NCI-H1417 (cell line): Measurements from ENCODE around the gene TEAD1.
A peak's percentile ranks its signal among the peaks of the same experiment; 100 is the strongest.

Experiments
- DNase-seq, 3 experiments: peaks; one replicate each; lab custom pipeline; 2025; lab: John Stamatoyannopoulos, UW

Gene TEAD1

GRCh38 chr11:12707500-12707880 lies 33.3 kb downstream of the TEAD1 start:
- peak in 1 of 3 experiments; percentile 88 for DNase-seq

GRCh38 chr11:12711496-12711895 lies 37.3 kb downstream of the TEAD1 start:
- no peak for DNase-seq

- no peak for DNase-seq
These were observed 37.9 kb downstream of the TEAD1 start for GRCh38 chr11:12712132-12712531.

GRCh38 chr11:12715131-12715530 lies 40.9 kb downstream of the TEAD1 start:
- no peak for DNase-seq

GRCh38 chr11:12715941-12716340 lies 41.7 kb downstream of the TEAD1 start:
- no peak for DNase-seq

- DNase-seq, result no peak
These were observed 42.6 kb downstream of the TEAD1 start for GRCh38 chr11:12716816-12717215.

GRCh38 chr11:12717851-12718291 lies 43.6 kb downstream of the TEAD1 start:
- DNase-seq, result no peak

- no peak for DNase-seq
These were observed 45.0 kb downstream of the TEAD1 start for GRCh38 chr11:12719221-12719620.

GRCh38 chr11:12721816-12722604 lies 47.8 kb downstream of the TEAD1 start:
- DNase-seq, result peak in 2 of 3 experiments; percentile 13 to 44

GRCh38 chr11:12723421-12724300 lies 49.4 kb downstream of the TEAD1 start:
- DNase-seq, result peak; percentile 53 to 69 (median 61)

GRCh38 chr11:12724301-12725054 lies 50.3 kb downstream of the TEAD1 start:
- peak; percentile 90 to 99 (median 97) for DNase-seq

GRCh38 chr11:12725055-12725862 lies 51.0 kb downstream of the TEAD1 start:
- no peak for DNase-seq

GRCh38 chr11:12725863-12726682 lies 51.9 kb downstream of the TEAD1 start:
- DNase-seq, result peak in 1 of 3 experiments; percentile 8

GRCh38 chr11:12727563-12728211 lies 53.5 kb downstream of the TEAD1 start:
- no peak for DNase-seq

- no peak for DNase-seq
These were observed 54.2 kb downstream of the TEAD1 start for GRCh38 chr11:12728417-12728816.

- no peak for DNase-seq
These were observed 55.7 kb downstream of the TEAD1 start for GRCh38 chr11:12729941-12730340.

GRCh38 chr11:12731841-12732336 lies 57.7 kb downstream of the TEAD1 start:
- no peak for DNase-seq

- DNase-seq, result no peak
These were observed 58.9 kb downstream of the TEAD1 start for GRCh38 chr11:12733091-12733490.

- no peak for DNase-seq
These were observed 60.4 kb downstream of the TEAD1 start for GRCh38 chr11:12734625-12735024.

- no peak for DNase-seq
These were observed 61.0 kb downstream of the TEAD1 start for GRCh38 chr11:12735262-12735661.
